HG03469 (cell line): ENCODE results near the gene UHMK1.
"Not testable (repeated sequence)": the region's sequence is repeated elsewhere in the genome, so short reads cannot be mapped to it uniquely, and the experiment has no call there.

Source experiments
- ATAC-seq: cut with Tn5 transposase; IDR thresholded peaks from one replicate; pipeline ENCODE4 v1.9.1; 2021; ENCODE audit warnings: mild to moderate bottlenecking, moderate library complexity, moderate number of reproducible peaks; ENCODE audit not compliant: unreplicated experiment

Gene UHMK1, protein sequence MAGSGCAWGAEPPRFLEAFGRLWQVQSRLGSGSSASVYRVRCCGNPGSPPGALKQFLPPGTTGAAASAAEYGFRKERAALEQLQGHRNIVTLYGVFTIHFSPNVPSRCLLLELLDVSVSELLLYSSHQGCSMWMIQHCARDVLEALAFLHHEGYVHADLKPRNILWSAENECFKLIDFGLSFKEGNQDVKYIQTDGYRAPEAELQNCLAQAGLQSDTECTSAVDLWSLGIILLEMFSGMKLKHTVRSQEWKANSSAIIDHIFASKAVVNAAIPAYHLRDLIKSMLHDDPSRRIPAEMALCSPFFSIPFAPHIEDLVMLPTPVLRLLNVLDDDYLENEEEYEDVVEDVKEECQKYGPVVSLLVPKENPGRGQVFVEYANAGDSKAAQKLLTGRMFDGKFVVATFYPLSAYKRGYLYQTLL

DNA sequence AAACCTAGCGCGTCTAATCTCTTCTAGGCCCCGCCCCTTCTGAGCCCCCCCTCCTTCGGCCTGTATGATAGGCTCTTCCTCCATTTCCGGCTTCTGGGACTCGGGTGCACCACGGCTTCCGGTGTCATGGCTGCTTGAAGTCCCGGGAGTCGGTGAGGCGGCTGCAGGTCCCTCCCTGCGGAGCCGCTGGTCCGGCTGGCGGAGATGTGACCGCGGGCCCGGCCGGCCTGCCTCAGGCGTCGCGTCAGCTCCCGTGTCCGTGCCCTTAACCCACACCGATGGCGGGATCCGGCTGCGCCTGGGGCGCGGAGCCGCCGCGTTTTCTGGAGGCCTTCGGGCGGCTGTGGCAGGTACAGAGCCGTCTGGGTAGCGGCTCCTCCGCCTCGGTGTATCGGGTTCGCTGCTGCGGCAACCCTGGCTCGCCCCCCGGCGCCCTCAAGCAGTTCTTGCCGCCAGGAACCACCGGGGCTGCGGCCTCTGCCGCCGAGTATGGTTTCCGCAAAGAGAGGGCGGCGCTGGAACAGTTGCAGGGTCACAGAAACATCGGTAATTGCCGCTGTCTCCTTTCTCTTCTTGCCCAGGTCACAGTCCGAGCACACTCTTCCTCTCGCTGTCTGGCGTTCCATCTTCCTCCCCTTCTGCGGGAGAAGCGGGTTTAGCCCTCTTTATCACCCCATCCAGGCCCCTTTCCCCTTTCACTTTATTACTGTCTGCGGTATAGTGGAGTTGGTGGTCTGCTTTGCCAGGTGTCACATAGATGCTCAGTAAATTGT lies at the start of gene UHMK1:
Gene UHMK1, plus strand, starts transcription at position 96 of the 773 bp plus-strand sequence. Its CDS starts 183 bp downstream, at position 279.
- peak; percentile 95 for ATAC-seq

DNA sequence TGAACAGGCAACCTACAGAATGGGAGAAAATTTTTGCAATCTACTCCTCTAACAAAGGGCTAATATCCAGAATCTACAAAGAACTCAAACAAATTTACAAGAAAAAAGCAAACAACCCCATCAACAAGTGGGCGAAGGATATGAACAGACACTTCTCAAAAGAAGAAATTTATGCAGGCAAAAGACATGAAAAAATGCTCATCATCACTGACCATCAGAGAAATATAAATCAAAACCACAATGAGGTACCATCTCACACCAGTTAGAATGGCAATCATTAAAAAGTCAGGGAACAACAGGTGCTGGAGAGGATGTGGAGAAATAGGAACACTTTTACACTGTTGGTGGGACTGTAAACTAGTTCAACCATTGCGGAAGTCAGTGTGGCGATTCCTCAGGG lies 43.3 kb upstream of the UHMK1 start:
- not testable (repeated sequence) for ATAC-seq

DNA sequence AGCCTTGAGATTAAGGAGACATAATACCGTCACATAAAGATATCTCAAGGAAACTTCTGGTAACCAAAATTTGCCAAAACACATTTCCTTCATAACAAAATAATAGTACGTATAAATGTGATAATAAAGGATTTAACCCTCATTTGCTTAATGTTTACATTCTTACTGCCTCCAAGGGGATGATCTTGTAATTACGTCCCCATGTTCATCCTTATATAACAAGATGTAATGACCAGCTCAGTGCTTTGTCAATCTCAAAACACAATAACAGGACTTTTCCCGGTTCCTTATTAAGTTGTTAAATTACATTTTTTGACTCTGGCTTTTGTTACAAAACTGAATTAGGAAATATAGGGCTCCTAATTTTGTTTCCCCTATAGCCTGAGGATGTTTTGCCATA lies 41.3 kb upstream of the UHMK1 start:
- ATAC-seq = no peak

DNA sequence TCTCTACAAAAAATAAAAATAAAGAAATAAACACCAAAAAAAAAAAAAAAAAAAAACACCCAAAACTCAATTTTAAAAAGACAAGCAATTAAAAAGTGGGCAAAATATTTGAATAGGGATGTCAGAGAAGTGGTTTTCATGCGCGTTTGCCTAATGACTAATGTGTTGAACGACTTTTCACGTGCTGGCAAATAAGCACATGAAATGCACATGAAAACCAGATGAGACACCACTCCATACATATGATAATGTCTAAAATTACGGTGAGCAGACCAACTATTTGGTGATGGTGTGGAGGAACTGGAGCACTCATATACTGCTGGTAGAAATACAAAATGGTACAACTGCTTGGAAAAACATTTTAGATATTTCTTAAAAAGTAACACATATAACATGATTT lies 39.4 kb upstream of the UHMK1 start:
- ATAC-seq = no peak

DNA sequence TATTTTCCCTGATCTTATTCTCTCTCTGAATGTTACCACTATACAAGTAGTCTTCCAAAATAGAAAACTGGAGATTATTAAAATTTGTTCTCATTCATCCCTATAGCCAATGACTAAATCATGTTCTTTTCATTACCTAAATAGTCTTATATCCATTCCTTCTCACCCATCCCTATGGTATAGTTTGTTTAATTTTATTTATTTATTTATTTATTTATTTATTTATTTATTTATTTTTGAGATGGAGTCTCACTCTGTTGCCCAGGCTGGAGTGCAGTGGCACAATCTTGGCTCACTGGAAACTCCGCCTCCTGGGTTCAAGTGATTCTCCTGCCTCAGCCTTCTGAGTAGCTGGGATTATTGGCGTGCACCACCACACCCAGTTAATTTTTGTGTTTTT lies 35.2 kb upstream of the UHMK1 start:
- ATAC-seq = not testable (repeated sequence)

DNA sequence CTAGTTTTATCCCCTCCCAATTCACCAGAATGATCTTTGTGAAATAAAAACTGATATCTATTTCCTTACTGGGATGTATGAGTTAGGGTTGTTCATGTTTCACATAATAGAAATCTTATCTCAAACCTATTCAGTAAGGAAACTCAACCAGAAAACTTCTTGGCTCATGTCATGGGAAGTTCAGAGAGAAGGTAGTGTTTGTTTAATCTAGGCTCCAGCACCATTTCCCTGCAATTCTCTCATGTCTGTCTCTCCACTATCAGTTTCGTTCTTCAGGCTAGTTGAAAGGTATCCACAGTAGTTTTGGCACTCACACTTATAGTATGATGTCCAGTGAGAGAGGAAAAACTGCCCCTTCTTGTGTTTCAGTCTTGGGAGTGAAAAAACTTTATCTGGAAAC lies 34.6 kb upstream of the UHMK1 start:
- no peak for ATAC-seq

DNA sequence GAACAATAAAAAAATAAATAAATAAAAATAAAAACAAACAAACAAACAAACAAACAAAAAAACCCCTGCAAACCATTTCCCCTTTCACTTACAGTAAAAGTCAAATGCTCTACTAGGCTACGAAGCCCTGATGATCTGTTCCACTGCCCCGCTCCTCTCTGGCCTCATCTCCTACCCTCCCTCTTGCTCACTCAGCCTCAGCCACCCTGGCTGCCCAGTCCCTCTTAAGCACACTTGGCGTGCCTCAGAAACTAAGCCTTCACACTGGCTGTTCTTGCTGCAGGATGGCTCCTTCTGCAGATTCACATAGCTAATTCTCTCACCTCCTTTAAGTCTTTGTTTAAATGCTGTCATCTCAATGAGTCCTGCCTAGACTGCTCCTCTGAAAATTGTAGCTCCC lies 30.8 kb upstream of the UHMK1 start:
- ATAC-seq = no peak

DNA sequence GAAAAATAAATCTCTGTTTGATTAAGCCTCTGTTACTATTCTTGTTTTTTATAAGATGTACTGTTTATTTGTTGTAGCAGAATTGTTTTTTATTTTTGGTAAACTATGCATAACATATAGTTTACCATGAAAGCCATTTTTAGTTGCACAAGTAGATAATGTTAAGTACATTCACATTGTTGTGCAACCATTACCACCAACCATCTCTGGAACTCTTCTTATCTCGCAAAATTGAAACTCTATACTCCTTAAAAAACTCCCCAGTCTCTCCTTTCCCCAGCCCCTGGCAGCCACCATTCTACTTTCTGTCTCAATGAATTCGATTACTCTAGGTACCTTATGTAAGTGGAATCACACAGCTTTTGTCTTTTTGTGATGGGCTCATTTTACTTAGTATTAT lies 27.4 kb upstream of the UHMK1 start:
- no peak for ATAC-seq

DNA sequence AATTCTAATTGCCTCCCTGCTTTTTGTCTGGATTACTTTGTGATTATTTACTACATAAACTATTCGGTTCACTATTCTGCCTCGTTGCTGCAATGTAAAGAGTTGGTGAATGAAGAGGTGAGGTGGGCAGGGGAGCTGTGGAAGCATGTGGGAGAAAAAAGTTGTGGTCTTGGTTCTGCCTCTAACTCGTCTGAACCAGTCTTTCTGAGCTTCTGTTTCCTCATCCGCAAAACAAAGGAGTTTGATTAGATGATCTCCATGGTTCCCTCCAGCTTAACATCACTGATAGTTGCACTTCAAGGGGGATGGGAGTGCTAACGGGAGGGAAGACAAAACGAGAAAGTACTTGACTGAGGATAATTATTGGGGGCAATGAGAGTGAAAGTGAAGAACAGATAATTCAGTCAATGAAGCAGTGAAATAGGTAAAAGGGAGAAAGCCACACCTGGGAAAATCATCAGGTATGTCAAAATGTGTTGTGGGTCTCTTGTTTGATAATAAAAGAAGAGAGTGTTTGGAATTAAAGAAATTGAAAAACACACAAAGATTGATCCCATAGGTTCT lies 26.2 kb upstream of the UHMK1 start:
- no peak for ATAC-seq

DNA sequence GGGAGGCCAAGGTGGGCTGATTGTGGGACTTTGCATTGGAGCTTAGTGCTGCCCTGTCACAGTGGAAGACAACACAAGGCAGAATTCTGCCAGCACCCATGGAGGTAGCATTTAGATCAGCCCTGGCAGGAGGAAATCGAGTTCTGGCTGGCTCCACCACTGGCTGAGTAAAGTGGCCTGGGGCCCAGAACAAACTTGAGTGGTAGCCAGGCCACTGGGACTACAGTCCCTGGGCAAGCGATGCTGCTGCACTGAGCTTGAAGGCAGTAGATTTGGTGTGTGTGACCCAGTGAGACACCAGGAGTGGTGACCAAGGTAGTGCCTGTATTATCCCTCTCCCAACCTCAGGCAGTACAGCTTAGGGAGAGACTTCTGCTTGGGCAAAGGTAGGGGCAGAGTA lies 22.5 kb upstream of the UHMK1 start:
- ATAC-seq = no peak

DNA sequence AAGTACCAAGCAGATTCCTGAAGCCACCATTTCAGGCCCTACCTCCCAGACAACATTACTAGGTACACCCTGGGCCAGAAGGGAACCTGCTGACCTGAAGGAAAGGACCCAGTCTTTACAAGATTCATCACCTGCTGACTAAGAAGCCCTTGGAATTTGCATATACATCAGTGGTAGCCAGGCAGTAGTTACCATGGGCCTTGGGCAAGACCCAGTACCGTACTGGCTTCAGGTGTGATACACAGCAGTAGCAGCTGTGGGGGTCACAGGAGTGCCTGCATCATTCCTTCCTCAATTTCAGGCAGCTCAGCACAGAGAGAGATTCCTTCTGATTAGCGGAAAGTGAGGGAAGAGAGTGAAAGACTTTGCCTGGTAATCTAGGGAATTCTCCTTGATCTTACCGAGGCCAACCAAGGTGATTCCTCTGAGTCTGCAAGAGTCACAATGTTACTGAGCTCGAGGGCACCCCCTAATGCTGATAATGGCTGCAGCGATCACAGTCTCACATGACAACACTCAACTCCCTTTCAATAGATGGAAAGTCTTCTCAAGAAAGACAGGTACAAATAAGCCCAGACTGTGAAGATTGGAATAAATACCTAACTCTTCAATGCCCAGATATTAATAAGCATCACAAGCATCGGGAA lies 22.0 kb upstream of the UHMK1 start:
- ATAC-seq = no peak

DNA sequence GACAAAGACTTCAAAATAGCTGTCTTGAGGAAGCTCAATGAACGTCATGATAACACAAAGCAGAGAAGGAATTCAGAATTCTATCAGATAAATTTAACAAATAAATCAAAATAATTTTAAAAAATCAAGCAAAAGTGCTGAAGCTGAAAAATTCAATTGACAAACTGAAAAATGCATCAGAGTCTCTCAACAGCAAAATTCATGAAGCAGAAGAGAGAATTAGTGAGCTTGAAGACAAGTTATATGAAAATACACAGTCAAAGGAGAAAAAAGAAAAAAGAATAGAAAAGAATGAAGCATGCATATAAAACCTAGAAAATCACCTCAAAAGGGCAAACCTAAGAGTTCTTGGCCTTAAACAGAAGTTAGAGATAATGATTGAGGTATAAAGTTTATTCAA lies 21.0 kb upstream of the UHMK1 start:
- no peak for ATAC-seq

DNA sequence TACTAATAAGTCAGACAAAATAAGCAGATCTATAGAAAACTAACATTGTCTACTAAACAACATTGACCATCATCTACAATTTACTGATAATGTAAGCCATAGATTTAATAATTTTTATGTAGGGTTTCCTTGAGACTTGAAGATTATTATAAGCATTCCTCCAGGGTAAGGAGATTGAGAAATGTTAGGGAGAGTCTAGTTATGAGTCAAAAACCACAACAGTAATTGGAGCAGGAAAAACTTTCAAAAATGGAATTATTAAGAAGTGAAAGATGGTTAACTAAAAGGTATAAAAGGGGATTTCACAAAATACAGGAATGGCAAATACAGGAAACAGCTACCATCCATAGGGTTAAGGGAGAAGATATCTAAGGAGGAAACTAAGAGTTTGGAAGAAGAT lies 12.4 kb upstream of the UHMK1 start:
- ATAC-seq = no peak

DNA sequence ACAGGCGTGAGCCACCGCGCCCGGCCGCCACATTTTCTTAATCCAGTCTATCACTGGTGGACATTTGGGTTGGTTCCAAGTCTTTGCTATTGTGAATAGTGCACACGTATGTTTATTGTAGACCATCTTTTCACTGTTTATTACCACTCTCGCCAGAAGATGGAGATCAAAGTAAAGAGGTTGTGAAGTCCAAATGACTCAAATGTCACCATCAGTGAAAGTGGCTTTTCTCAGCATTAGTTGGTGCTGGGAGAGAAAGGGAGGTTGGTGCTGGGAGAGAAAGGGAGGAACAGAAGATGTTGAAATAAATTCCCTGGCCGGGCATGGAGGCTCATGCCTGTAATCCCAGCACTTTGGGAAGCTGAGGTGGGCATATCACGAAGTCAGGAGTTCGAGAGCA lies 10.4 kb upstream of the UHMK1 start:
- ATAC-seq = no peak

DNA sequence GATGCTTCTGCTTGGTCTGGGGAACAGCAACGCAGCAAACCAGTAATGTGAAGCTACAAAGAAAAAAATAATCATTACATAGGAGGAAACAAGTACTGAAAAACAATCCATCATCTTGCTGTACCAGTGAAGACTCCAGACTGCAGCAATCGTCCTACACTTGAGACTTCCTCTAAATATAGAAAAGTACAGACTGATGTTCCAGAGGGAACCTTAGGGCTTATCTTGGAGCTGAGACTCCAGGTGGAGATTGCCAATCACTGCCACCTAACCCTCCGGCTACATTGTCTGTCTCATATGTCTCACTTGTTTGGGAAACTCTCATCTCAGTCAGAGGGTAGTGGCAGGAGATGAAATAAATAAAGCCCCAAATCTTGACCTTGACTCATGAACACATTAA lies 9.4 kb upstream of the UHMK1 start:
- no peak for ATAC-seq

DNA sequence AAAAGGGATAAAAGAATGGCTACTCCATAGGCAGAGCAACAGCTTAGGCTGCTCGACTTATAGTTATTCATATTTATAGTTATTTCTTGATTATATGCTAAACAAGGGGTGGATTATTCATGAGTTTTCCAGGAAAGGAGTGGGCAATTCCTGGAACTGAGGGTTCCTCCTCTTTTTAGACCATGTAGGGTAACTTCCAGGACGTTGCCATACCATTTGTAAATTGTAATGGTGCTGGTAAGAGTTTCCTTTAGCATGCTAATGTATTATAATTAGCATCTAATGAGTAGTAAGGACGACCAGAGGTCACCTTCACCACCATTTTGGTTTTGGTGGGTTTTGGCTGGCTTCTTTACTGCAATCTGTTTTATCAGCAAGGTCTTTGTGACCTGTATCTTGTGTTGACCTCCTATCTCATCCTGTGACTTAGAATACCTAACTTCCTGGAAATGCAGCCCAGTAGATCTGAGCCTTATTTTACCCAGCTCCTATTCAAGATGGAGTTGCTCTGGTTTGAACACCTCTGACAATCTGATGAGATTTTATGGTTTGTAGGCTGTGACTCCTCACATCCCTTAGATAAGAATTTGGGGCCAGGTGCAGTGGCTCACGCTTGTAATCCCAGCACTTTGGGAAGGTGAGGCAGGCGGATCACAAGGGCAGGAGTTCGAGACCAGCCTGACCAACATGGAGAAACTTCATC lies 1.9 kb upstream of the UHMK1 start:
- not testable (repeated sequence) for ATAC-seq

DNA sequence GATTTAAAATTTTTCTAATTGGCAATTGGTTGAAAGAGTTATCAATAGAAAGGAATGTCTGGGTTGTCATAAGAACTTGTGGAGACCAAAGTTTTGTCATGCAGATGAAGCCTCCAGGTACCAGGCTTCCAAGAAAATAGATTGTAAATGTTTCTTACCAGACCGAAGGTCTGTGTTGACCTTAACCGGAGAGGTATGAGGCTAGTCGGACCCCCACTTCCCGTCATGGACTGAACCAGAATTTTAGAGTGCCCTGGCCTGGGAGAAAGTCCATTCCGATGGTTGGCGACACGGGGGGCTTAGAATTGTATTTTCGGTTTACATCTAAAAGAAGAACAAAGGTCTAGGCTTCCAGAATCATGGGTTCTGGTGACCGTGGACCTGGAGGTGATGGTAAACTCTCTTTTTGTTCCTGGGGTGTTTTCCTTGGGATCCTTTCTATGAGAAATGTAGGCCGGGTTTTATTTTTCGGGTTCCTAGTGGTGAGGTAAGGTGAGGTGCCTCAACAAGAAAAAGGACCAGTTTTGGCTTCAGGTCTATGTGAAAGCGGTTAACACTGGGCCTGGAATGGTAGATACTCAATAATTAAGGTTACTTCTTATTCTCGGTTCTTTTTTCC lies 405 bp upstream of the UHMK1 start:
- no peak for ATAC-seq

DNA sequence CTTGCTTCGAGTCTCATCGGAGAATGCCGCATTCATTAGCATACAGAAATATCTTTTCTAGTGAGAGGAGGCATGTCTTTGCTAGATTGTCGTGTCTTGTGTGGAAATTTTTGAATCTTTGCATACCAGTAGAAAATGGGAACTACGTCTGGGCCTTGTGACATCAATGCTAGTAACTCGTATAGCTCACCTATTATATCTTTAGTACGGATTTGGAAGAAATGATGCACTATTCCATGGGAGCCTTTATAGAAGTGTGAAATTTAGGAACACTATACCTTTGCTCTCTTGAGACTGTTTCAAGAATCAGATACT lies 835 bp downstream of the UHMK1 start:
- peak; percentile 14 for ATAC-seq

DNA sequence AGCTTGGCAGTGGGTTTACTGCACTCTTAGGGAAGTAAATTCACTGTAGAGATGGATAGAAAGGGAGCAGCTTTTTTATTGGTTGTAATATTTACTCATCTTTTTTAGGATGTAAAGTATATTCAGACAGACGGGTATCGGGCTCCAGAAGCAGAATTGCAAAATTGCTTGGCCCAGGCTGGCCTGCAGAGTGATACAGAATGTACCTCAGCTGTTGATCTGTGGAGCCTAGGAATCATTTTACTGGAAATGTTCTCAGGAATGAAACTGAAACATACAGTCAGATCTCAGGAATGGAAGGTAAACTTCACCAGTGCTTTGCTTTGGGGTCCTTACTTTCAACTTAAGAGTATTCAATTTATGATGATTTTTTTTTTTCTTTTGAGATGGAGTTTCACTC lies 3.2 kb downstream of the UHMK1 start:
- ATAC-seq = no peak

DNA sequence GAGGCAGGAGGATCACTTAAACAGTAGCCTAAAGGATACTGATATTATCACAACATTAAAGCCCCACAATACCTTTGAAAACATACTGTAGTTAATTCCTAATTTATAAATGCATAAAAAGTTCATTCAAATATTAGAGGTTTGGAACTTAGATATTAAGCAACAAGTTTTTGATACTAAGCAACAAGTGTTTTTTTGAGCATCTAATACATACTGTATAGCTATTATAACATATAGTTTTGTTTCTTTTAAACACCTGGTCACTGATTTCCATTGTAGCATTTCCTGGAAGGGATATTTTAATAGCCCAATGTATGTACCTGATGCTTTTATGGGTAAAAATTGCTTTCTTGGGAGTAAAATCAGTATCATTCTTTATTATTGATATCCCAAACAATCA lies 4.5 kb downstream of the UHMK1 start:
- no peak for ATAC-seq

DNA sequence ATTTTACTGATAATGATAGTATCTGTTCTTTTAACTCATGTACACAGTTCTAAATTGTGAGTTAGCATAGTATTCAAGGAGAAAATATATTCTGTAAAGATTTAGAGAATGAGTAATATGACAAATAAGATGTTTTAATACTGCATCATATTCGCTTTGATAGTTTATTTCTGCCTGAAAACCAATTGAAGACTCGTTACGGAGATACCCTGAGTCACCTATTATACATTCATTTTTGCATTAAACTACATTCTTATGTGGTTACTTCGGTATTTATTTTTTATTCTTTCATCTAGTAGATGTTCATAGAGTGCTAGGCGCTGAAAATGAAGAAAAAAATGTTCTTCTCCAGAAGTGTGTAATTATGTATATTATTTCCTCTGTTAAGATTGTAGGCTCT lies 5.3 kb downstream of the UHMK1 start:
- no peak for ATAC-seq
